ENCODE results near the gene CINP. TPM values are rescaled to one million over a fixed set of nuclear protein-coding genes. Genes with fewer than 3 reads are reported as not detected.
"Not testable (repeated sequence)": the region's sequence is repeated elsewhere in the genome, so short reads cannot be mapped to it uniquely, and the experiment has no call there.

The CINP gene
- total RNA-seq, 1 donor from 2014 or later, result 33.7 TPM

DNA sequence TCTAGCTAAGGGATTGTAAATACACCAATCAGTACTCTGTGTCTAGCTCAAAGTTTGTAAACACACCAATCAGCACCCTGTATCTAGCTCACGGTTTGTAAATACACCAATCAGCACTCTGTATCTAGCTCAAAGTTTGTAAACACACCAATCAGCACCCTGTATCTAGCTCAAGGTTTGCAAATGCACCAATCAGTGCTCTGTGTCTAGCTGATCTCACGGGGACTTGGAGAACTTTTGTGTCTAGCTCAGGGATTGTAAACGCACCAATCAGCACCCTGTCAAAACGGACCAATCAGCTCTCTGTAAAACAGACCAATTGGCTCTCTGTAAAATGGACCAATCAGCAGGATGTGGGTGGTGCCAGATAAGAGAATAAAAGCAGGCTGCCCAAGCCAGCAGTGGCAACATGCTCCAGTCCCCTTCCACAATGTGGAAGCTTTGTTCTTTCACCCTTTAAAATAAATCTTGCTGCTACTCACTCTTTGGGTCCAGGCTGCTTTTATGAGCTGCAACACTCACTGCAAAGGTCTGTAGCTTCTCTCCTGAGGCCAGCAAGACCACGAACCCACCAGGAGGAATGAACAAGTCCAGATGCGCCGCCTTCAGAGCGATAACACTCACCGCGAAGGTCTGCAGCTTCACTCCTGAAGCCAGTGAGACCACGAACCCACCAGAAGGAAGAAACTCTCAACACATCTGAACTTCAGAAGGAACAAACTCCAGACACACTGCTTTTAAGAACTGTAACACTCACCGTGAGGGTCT lies 64.2 kb downstream of the CINP start:
- intact Hi-C loops (cut with micrococcal nuclease); ATAC-seq; DNase-seq: not testable (repeated sequence)

Other genes starting within 250 kb of the CINP start
- 20.5 TPM for gene WDR20, start 223.0 kb downstream of the CINP start, total RNA-seq
- 10.9 TPM for gene MOK, start 57.7 kb downstream of the CINP start, total RNA-seq
- 7.4 TPM for gene ZNF839, start 43.1 kb downstream of the CINP start, total RNA-seq
- gene TECPR2, start 51 bp upstream of the CINP start, total RNA-seq, result 22.5 TPM
- gene ANKRD9, start 146.9 kb upstream of the CINP start, total RNA-seq, result 167 TPM
- gene RCOR1, start 229.8 kb upstream of the CINP start, total RNA-seq, result 13.0 TPM

Measured in left ventricle myocardium superior (tissue), 1 donor.